PC-9 (cell line): ENCODE results near the gene ABCC12.

Experiments used
- CTCF ChIP-seq: fragments of 200-600 bp; sonication (generic); conservative IDR thresholded peaks from 2 replicates; pipeline ENCODE4 v1.6.1; 2017; ENCODE audit warnings: mixed run types, antibody characterized with exemption, mild to moderate bottlenecking, moderate library complexity
- EZH2 ChIP-seq: fragments of 200-600 bp; sonication (generic); IDR thresholded peaks from 2 replicates; pipeline ENCODE4 v1.8.0; 2017; ENCODE audit warnings: antibody characterized with exemption, low read depth

DNA sequence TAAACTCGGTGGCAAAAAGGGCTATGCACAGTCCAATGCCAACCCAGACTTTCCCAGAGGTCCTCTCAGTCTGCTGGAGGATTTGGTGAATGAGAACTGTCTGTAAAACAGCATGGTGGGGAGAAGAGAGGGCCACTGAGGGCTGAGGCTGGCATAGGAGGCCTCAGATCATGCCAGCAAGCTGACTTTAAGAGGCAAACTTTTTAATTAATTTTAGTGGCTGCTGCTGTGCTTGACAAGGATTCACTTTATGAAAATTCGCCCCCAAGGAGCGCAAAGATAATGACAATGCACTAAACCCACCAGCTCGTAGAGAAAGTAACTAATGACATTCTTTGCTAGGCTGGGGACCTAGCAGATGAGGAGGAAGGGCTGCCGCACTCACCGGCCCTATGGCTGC, 15.0 kb downstream of the ABCC12 start:
- TF ChIP-seq CTCF (no peak), EZH2 (no peak)
